HepG2 (cell line): ENCODE results near the gene HNRNPM. TPM values are rescaled to one million over a fixed set of nuclear protein-coding genes. Genes with fewer than 3 reads are reported as not detected.

Source experiments
- ATAC-seq: fragments of 200-7000 bp; cut with Tn5 transposase; 3 replicates; pipeline ENCODE4 v1.9.1; 2020; ENCODE audit warnings: mild to moderate bottlenecking, moderate library complexity
- BruUV-seq: library from RNA; stranded (reverse); fragments of 400-500 nt; replicated peaks from 2 replicates; lab custom pipeline; 2021; lab: Mats Ljungman, UMichigan
- CTCF ChIA-PET: fragments of 300-600 bp; formaldehyde crosslinking; extraction: SDS; loops from one replicate; lab custom pipeline; 2021; ENCODE audit warnings: low total read pairs, inconsistent platforms, low intra/inter-chr PET ratio; lab: Yijun Ruan, JAX
- POLR2A ChIA-PET: fragments of 350-600 bp; sonication (Branson Sonifier 250); formaldehyde crosslinking; loops from one replicate; lab custom pipeline; 2020; ENCODE audit warnings: antibody characterized with exemption, inconsistent platforms; lab: Yijun Ruan, JAX
- DNase-seq: peaks from one replicate; pipeline ENCODE4 v3.0.0-alpha.2; 2015; ENCODE audit warnings: low spot score
- FAIRE-seq: peaks from 3 replicates; lab custom pipeline; 2011; peaks lifted over from hg19 to GRCh38; lab: Jason Lieb, UNC
- H2AFZ ChIP-seq: one replicate; pipeline ENCODE4 v1.6.1; 2011; ENCODE audit warnings: low read length, inconsistent platforms
- H3K27ac ChIP-seq: fragments of 300-600 bp; 3 replicates; pipeline ENCODE4 v1.8.0; 2011; ENCODE audit warnings: mixed run types, mild to moderate bottlenecking, mixed read lengths, low read length, inconsistent platforms; ENCODE audit not compliant: insufficient read depth; ENCODE audit errors: extremely low read length
- H3K27me3 ChIP-seq, 2 experiments: fragments of 200-600 bp in 1 of 2; 2 replicates in 1 of 2; 3 replicates in 1 of 2; pipeline versions ENCODE4 v1.6.0 to v1.8.0; 2011; ENCODE audit warnings: low read length in 2 of 2, mild to moderate bottlenecking in 2 of 2, moderate library complexity in 2 of 2, inconsistent platforms in 1 of 2; ENCODE audit not compliant: insufficient read depth in 2 of 2, control insufficient read depth in 1 of 2
- H3K36me3 ChIP-seq, 2 experiments: fragments of 200-600 bp in 1 of 2; replicated peaks in 1 of 2; 2 replicates in 1 of 2; 3 replicates in 1 of 2; pipeline versions ENCODE4 v1.5.1 to v1.8.0; 2011; ENCODE audit warnings: low read length in 2 of 2, inconsistent platforms in 1 of 2; ENCODE audit not compliant: insufficient read depth in 2 of 2, control insufficient read depth in 1 of 2
- H3K4me1 ChIP-seq: 2 replicates; pipeline ENCODE4 v1.5.1; 2012; ENCODE audit warnings: low read length, inconsistent platforms; ENCODE audit not compliant: insufficient read depth
- H3K4me2 ChIP-seq: 2 replicates; pipeline ENCODE4 v1.6.0; 2011; ENCODE audit warnings: low read depth, low read length, inconsistent platforms
- H3K4me3 ChIP-seq, 3 experiments: fragments of 200-600 bp in 1 of 3; sonication (generic), shearing (Covaris generic) in 1 of 3; replicated peaks in 1 of 3; 2 replicates each; pipeline ENCODE4 v1.5.1; 2011 to 2016; ENCODE audit warnings: low read length in 3 of 3, inconsistent platforms in 2 of 3, low read depth in 2 of 3, mild to moderate bottlenecking in 2 of 3, control low read depth in 1 of 3, mixed read lengths in 1 of 3; ENCODE audit not compliant: insufficient read depth in 1 of 3
- H3K79me2 ChIP-seq: one replicate; pipeline ENCODE4 v1.6.1; 2011; ENCODE audit warnings: low read length, inconsistent platforms; ENCODE audit not compliant: insufficient read depth
- H3K9ac ChIP-seq: 2 replicates; pipeline ENCODE4 v1.6.0; 2011; ENCODE audit warnings: mild to moderate bottlenecking, low read depth, low read length, inconsistent platforms; ENCODE audit not compliant: insufficient read depth
- H3K9me3 ChIP-seq: 2 replicates; pipeline ENCODE4 v1.5.1; 2012; ENCODE audit warnings: mild to moderate bottlenecking, low read length
- H4K20me1 ChIP-seq: 2 replicates; pipeline ENCODE4 v1.6.0; 2011; ENCODE audit warnings: inconsistent platforms, mild to moderate bottlenecking, low read length, moderate library complexity; ENCODE audit not compliant: insufficient read depth
- MED8 ChIP-seq: sonication (generic); formaldehyde crosslinking; IDR thresholded peaks from 2 replicates; pipeline ENCODE4 v1.8.1; 2023; ENCODE audit warnings: mild to moderate bottlenecking, missing genetic modification reagents; ENCODE audit not compliant: insufficient replicate concordance
- RARG ChIP-seq: sonication (generic); formaldehyde crosslinking; IDR thresholded peaks from 2 replicates; pipeline ENCODE4 v1.4.0; 2020; ENCODE audit warnings: low read depth, mild to moderate bottlenecking, missing genetic modification reagents
- THRA ChIP-seq: sonication (generic); formaldehyde crosslinking; IDR thresholded peaks from 2 replicates; pipeline ENCODE4 v1.4.0; 2020; ENCODE audit warnings: missing genetic modification reagents, borderline replicate concordance
- WGBS: methylation state at CpG from one replicate; pipeline ENCODE4 v1.1.6; 2017; ENCODE audit warnings: low lambda C conversion rate; 5-methylcytosine and 5-hydroxymethylcytosine counted together
- in situ Hi-C: cut with HindIII; loops from 2 replicates; pipeline ENCODE4 v1.10.0; 2017; ENCODE audit warnings: low pct_unique_long_range_greater_than_20kb; ENCODE audit not compliant: extremely low pct_ligation_motif_present
- intact Hi-C: fragments of 100-400 bp; cut with micrococcal nuclease; formaldehyde crosslinking; loops from one replicate; pipeline ENCODE4 v1.10.0; 2022; ENCODE audit not compliant: unreplicated experiment
- polyA plus RNA-seq, 8 experiments: library from polyadenylated mRNA; depleted of rRNA in 3 of 8; stranded (reverse) in 7 of 8; unstranded in 1 of 8; fragments of >200 nt; fragmentation: Illumina TruSeq in 4 of 8; extraction: Trizol in 4 of 8; gene quantifications; 2 replicates each; pipeline versions ENCODE4 v1.2.1 to v1.2.3, GENCODE V29; 2011 to 2016; ENCODE audit warnings: low read depth in 4 of 8, missing spikeins in 1 of 8, mixed read lengths in 1 of 8; ENCODE audit not compliant: insufficient read depth in 1 of 8
- total RNA-seq, 5 experiments: library from RNA; depleted of rRNA; stranded (reverse); fragments of >200 nt; fragmentation: Illumina TruSeq; extraction: Trizol; gene quantifications; 2 replicates each; pipeline ENCODE4 v1.2.3, GENCODE V29; 2016; ENCODE audit warnings: low read depth in 1 of 5
- TF ChIP-seq, protein P1 (sequence below): sonication (generic); formaldehyde crosslinking; IDR thresholded peaks from 2 replicates; pipeline ENCODE4 v1.4.0; 2020; ENCODE audit warnings: missing genetic modification reagents

Gene HNRNPM
- total and polyA plus RNA-seq, 2 of the 13 experiments (the other 11 are each of a cell fraction or from before 2014, with no cell fraction given), result 56.7 to 102 TPM

GRCh38 chr19:8515317-8515716 is 70.5 kb downstream of the HNRNPM start:
- WGBS, result 41% methylated on average over 11 of the region's 11 CpGs
- TF ChIP-seq MED8 (peak; percentile 12), RARG (CRISPR knock-in tag) (no peak), THRA (peak; percentile 21; the same call in 1 of the 2 replicates)
- TF ChIP-seq, protein P1, sequence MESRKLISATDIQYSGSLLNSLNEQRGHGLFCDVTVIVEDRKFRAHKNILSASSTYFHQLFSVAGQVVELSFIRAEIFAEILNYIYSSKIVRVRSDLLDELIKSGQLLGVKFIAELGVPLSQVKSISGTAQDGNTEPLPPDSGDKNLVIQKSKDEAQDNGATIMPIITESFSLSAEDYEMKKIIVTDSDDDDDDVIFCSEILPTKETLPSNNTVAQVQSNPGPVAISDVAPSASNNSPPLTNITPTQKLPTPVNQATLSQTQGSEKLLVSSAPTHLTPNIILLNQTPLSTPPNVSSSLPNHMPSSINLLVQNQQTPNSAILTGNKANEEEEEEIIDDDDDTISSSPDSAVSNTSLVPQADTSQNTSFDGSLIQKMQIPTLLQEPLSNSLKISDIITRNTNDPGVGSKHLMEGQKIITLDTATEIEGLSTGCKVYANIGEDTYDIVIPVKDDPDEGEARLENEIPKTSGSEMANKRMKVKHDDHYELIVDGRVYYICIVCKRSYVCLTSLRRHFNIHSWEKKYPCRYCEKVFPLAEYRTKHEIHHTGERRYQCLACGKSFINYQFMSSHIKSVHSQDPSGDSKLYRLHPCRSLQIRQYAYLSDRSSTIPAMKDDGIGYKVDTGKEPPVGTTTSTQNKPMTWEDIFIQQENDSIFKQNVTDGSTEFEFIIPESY (CRISPR knock-in tag), result 0 out of 2 replicates have a peak, but pooled peaks have one; percentile 7
- TF ChIP-seq, all 625 proteins: peak for 3
- Histone ChIP-seq H3K79me2 (no peaks in the 10 kb centered on the region), H3K36me3 (no peaks in the 10 kb centered on the region), H3K9ac (0 out of 2 replicates have a peak overlapping the region, but pooled peaks have one; percentile 25), H3K4me1 (peaks cover 42% of the 10 kb centered on the region), H3K4me2 (peak overlapping the region; percentile 99), H3K9me3 (no peaks in the 10 kb centered on the region), H3K27ac (no peak overlapping the region), H3K27me3 (0 out of 5 replicates have a peak, but pooled peaks cover 0 to 2% of the 10 kb centered on the region in 2 experiments), H2AFZ (no peak overlapping the region), H4K20me1 (no peaks in the 10 kb centered on the region), H3K4me3 (peak overlapping the region in 1 of 3 experiments; percentile 39; a peak in 1 of 6 replicates)
- in situ Hi-C loops (no loop called here), intact Hi-C loops (no loop called here)
- ChIA-PET POLR2A (interaction anchor here (4.0 kb wide), 1 partner anchor 8 kb away, joined by 125 read pairs; no protein-coding TSS in a partner anchor), CTCF (no interaction called here)
- FAIRE-seq (no peak), DNase-seq (no peak), ATAC-seq (no peak)
- no TSS peak for BruUV-seq
